HG02885 (cell line): ENCODE measurements around the gene PIM3.
"Not testable (repeated sequence)": the region's sequence is repeated elsewhere in the genome, so short reads cannot be mapped to it uniquely, and the experiment has no call there.

Experiments
- ATAC-seq: cut with Tn5 transposase; IDR thresholded peaks from one replicate; pipeline ENCODE4 v1.9.1; 2021; ENCODE audit warnings: mild to moderate bottlenecking; ENCODE audit not compliant: unreplicated experiment, poor library complexity

Gene PIM3

DNA sequence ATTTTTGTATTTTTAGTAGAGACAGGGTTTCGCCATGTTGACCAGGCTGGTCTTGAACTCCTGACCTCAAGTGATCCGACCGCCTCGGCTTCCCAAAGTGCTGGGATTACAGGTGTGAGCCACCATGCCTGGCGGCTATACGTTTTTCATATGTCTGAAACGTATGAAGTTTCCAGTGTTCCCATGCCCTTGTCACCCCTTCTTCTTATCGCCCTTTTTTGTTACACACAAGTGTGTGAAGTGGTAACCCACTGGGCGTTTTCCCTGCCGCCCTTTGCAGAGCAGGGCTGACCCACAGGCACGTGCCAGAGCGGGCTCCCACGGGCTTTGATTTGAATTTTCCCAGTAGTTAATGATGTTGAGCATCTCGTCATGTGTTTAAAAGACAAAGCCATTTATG is 17.0 kb downstream of the PIM3 start:
- no peak for ATAC-seq

DNA sequence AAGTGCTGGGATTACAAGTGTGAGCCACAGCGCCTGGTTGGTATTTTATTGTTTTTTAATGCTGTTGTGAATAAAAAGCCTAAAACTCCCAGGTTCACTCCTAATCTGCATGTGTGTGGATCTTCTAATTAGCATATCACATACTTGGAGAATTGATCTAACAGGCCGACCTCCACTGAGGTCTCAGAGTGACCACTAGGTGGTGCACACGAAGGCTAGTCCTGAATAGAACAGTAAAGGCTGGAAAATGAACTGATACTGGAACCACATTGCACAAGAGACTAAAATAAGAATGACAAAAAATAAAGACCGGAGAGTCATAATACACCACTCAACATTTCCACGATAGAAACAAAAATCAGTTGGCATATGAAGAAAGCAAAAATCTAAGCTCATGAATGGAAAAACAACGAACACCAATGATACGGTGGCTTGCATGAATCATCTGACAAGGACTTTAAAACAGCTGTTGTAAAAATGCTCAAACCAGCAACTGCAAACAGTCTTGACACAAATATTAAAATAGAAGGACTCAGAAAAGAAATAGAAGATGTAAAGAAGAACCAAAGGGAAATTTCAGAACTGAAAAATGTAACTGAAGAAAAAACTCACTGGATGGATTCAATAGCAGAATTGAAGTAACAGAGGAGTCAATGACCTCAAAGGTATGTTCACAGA is 19.2 kb downstream of the PIM3 start:
- no peak for ATAC-seq

DNA sequence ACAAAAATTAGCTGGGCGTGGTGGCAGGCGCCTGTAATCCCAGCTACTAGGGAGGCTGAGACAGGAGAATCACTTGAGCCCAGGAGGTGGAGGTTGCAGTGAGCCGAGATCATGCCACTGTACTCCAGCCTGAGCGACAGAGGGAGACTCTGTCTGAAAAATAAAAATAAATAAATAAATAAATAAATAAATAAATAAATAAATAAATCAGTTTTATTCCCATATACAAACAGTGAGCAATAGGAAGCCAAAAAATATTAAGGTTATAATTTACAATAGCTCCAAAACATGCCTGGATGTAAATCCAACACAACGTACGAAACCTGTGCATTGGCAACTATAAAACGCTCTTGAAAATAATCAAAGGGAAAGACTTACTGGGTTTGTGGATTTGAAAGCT is 21.2 kb downstream of the PIM3 start:
- ATAC-seq: not testable (repeated sequence)

DNA sequence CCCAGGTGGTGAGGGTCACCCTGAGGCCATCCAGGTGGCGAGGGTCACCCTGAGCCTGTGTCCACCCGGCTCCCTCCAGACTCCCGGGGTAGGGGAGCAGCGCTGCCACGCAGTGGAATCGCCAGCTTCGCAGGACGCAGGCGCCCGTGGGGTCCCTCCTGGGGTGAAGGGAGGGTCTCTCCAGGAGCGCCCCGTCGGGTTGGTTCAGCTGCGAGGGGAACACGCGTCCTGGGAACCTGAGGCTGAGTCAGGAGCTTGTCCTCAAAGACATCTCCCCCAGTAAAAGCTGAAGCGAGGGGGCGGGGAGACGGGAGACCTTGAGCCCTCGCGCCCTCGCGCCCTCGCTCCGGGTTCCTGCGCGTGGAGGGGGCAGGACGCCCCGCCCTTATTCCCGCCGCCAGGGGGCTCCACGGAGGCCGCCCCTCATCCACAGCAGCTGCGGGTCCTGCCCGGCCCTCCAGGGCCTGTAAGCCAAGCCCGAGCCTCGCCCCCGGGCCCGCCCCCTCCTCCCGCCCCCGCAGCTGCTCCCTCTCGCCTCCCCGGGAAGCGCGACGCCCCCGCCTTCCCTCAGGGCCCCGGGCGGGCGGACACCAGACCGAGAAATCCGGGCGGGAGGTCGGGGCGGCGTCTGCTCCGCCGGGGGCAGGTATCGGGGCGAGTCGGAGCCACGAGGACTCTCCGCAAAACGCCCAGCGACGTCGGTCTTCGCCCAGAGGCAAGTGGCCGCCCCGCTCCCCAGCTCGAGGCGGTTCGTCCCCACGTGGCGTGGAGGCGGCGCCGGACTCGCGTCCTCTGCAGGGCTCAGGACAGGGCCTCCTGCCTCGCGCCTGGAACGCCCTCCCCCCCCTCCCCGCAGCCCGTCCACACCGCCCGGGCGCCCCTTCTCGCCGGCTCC is 22.8 kb downstream of the PIM3 start:
- no peak for ATAC-seq

DNA sequence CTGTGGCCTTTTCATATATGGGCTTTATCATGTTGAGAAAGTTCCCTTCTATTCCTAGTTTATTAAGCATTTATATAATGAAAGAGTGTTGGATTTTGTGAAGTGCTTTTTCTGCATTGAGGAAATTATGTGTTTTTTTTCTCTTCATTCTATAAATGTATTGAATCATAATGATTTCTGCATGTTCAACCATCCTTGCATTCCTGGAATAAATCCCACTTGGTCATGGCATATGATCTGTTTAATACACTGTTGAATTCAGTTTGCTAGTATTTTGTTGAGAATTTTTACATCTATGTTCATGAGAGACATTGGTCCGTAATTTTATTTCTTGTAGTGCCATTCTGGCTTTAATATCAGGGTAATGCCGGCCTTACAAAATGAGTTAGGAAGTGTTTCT is 25.8 kb downstream of the PIM3 start:
- no peak for ATAC-seq

DNA sequence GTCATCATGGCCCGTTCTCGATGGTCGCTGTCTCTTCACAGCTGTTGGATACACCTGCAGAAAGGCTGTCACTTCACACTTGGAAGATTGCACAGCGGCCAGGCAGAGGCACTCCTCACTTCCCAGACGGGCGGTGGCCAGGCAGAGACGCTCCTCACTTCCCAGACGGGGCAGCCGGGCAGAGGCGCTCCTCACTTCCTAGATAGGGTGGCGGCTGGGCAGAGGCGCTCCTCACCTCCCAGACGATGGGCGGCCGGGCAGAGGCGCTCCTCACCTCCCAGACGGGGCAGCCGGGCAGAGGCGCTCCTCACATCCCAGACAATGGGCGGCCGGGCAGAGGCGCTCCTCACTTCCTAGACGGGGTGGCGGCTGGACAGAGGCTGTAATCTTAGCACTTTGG is 29.3 kb downstream of the PIM3 start:
- not testable (repeated sequence) for ATAC-seq

DNA sequence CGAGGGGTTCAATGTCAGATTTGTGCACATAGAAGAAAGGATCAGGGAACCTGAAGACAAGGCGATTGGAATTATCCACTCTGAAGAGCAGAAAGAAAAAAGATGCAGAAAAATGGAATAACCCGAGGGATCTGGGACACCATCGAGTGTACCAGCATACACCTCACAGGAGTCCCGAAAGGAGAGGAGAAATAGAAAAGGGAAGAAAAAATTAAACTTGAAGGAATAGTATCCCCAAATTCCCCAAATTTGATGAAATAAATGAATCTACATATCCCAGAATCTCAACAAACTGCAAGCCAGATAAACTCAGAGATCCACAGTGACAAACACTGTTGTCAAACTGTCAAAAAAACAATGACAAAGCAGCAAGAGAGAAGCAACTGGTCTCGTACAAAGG is 30.6 kb downstream of the PIM3 start:
- ATAC-seq: no peak

DNA sequence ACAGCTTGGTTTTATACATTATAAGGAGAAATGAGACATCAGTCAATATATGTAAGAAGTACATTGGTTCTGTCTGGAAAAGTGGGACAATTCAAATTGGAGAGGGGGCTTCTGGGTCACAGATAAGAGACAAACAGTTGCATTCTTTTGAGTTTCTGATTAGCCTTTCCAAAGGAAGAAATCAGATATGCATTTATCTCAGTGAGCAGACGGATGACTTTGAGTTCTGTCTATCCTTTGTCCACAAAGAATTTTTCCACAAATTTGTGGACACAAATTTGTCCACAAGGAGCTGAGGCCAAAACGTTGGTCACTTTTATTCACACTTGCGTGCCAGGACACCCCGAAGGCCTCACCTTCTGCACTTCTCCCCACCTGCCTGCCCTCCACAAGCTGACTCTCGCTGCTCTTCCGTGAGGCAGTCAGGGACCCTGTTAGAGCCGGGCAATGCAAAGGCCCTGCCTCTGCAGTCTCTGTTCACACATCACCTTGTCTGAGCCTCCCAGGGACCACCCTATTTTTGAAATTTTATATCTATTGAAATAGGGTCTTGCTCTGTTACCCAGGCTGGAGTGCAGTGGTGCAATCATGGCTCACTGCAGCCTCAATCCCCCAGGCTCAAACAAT is 31.4 kb downstream of the PIM3 start:
- ATAC-seq: no peak

DNA sequence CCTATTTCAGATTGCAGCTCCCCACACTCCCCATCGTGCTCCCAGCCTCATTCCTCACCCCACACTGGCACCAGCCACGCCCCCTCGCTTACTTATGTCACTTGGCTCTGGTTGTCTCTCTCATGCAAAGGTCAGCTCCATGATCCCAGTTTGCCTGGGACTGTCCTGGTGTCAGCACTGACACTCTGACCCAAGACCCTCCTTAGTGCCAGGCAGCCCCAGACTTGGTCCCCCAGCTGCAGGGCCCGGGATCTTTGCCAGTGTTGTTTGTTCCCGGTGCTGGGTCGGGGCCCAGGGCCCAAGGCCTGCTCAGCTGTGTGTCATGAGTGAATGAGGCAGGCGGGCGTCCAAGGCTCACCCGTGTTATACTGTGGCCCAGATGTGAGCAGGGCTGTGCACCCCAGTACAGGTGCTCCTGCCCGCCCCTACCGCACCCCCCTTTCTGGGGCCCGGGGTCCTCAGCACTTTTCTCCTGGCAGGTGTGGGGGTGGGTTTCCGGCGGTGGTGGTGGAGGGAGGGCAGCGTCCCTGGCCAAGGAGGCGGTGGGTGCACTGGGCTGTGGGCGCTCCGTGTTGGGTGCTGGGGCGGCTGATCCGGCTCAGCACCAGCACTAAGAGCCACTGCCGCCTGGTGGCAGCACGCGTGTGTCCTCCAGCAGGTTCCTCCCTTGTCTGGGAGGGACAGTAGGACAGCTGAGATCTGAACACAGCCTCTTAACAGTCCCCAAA is 32.5 kb downstream of the PIM3 start:
- no peak for ATAC-seq

DNA sequence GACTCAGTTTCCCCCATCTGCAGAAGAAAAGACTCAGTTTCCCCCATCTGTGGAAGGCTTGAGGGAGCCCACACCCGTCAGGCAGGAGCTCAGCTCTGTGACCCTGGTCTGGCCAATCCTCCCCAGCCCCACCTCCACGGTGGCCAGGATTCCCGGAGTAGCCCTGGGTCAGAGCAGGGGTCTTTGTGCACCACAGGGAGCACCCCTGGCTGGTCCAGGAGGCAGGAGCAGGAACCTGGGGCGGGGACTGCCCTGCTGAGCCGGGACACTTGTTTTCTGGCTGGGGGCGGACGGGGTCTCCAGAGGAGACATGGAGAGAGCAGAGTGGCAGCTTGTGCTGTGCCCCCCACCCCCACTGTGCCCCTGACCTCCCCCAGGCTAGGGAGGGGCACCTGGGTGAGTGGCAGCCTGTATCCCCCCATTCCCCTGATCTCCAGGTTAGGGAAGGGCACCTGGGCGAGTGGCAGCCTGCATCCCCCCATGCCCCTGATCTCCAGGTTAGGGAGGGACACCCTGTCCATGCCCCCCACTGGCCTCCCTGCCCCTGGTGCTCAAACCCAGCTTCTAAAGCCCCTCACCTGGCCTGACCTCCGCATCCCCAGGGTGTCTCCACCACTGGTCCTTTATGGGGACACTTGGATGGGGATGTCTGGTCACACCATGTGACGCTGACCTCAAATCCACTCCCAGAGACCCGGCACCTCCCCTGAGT is 33.2 kb downstream of the PIM3 start:
- no peak for ATAC-seq

DNA sequence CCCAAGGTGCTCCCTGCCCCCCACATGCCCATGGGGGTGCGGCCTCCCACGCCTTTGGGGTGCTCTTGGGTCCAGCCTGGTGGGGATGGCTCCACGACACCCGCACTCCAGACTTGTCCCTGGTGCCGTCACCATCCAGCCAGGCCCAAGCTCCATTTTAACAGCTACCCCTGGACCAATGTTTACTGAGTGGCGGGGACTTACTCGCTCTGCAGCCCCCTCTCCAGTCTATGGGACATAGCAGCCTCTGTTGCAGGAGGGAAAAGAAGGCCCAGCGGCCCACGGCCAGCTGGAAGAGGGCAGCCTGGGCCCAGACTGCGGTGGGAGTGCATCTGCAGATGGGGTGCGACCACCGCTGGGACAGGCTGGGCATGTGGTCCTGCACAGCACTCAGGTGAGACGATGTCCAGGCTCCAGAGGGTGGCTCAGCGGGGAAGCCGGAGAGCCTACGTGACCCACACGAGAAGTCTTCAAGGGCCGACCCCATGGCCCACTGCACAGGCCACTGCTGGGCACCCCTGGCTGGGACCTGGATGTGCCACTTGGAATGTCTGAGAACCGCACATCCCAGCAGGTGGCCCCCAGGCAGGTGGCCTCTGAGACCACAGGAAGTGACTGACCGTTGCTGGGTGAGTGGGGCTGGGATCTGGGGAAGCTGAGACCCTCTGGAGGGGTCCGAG is 33.9 kb downstream of the PIM3 start:
- no peak for ATAC-seq

DNA sequence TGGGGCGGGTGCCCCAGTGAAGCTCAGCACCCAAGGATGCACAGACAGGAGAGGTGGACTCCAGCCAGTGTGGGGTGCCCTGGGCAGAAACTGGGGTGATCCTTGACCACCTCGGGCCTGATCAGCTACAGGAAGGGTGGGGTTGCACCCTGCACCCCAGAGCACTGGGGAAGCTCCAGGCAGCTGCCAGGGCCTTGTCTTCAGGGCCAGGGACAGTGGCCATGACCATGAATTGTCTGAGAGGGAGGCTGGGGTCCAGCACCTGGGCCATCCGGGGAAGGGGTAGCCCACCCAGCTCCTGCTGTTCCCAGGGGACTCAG is 34.4 kb downstream of the PIM3 start:
- no peak for ATAC-seq

DNA sequence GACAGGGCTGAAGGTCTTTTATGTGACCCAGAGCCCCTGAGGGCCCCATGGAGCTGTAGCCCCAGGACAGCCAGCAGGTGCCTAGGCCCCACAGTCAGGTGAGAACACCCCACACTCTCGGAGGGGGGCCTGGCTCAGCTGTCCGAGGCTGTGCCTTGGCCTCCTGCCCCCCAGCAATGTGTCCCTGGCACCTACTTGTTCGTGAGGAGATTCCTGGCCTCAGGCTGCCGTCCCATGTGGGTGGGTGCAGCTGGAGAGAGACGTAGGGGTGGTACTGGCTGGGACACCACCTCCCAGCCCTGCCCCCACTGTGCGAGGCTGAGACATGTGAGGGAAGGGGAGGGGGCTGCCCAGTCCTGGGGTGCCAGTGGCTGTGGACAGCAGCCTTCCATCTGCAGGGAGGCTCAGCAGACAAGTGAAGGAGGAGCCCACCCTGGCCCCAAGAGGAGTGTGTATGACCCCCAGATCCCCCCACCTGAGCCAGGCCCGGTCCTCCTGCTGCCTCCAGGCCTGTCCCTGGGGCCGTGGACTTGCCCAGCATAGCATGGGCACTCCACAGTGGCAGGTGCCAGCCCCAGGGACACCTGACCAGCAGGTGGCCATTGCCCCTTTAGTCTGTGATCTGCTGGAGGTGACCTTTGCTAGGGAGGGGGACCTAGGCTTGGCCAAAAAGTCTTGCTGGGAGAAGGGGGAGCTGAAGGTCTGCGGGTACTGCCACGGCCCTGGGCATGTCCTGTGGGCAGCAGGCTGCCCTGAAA is 35.0 kb downstream of the PIM3 start:
- no peak for ATAC-seq

DNA sequence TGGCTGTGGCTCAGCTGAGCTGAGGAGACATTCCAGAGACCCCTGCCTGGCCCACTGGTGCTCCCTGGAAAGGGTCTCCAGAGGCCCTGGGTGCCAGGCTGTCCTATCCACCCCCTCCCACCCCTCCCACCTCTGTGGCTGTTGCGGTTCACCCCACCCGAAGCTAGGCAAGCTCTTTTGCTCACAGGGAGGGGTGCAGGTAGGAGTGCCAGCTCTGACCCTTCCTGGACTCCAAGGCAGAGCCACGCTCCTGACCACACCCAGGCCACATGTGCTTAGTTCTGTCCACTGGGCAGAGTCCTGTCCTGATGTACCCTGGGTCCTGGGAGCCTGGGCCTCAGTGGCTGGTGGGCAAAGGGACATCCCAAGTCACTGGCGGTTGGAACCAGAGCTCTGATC is 35.5 kb downstream of the PIM3 start:
- ATAC-seq: no peak

DNA sequence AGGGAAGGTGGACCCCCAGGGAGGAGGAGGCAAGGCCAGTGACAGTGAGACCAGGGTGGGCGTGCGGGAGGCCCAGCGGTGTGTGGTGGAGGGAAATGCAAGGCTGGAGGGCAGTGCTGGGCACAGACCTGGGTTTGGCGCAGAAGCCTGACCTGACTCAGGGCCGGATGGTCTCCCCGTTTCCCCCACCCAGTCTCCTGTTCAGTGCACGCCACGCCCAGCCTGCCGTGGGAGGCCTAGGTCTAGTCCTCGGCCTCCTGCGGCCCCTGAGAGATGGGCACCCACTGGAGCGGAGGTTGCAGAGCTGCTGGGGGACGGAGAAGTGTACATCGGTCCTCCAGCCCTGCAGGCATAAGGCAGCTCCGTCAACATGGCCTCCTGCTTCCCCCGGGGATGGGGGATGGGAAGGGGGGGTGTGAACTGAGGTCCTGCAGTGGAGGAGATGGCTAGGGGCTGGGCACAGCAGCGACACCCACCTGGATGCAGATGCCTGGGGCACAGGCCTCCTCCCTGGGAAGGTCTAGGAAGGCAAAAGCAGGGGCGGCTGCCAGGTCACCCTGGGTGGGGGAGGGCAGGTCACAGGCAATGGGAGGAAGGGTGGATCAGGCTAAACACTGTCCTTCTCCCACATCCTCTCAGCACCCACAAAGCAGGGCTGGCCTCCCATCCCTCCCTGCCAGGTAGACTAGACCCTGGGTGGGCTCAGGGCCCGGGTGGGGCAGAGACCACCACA is 36.1 kb downstream of the PIM3 start:
- ATAC-seq: no peak

DNA sequence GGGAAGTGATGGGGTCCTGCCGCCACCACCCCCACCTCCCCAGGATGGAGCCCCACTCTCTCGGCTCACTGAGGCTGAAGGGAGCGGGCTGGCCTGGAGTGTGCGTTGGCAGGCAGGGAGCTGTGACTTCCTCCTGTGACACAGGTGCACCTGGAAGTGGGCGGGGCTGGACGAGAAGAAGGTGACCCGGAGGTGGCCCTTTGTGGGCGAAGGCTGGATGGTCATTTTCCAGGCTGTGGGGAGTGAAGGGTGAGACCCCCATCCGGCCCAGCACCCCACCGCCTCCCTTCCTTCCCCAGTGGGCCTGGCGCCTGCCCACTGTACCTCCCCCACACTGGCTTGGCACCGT is 36.7 kb downstream of the PIM3 start:
- ATAC-seq: no peak

DNA sequence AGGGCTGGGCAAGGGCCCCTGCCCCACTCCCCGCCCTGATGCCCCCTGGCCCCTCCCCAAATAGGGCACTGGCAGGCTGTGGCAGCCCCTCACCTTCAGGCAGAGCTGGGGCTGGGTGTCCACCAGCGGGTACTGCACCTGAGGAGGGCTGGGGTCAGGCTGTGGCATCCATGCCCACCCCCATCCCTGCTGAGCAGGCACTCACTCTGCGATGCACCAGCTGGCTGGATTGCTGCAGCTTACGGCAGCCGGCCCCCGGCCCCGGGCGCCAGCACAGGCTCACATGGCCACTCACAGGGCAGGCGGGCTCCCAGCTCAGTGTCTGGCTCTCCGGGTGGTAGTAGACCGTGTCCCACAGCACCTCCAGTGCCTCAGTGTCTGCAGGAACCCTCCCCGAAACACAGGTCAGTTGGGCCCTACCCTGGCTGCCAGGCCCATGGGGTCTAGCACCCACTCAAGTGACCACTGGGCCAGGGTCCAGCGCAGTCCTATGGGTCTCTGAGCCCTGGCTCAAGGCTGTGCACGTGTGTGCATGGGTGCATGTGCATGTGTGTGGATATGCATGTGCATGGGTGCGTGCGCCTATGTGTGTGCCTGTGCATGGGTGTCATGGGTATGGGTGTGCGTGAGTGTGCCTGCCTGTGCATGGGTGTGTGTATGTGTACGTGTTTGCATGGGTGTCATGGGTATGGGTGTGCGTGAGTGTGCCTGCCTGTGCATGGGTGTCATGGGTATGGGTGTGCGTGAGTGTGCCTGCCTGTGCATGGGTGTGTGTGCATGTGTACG is 37.6 kb downstream of the PIM3 start:
- ATAC-seq: no peak

DNA sequence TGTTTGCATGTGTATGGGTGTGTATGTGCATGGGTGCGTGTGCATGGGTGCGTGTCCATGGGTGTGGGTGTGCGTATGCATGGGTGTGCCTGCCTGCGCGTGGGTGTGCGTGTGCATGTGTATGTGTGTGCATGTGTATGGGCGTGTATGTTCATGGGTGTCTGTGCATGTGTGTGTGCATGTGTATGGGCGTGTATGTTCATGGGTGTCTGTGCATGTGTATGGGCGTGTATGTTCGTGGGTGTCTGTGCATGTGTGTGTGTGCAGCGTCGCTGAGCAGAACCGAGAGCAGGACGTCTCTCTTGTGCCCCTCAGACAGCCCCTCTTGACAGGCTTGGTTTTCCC is 38.1 kb downstream of the PIM3 start:
- no peak for ATAC-seq
